DMS153 treated with DMSO at 0.1 percent for 48 hours (cell line): ENCODE results near the gene CDH13.

Experiments used
- DNase-seq: peaks from one replicate; lab custom pipeline; 2025; ENCODE audit not compliant: unreplicated experiment; lab: John Stamatoyannopoulos, UW

CDH13 gene

GRCh38 chr16:83839561-83839960 lies 1212.8 kb downstream of the CDH13 start:
- no peak for DNase-seq

DNA sequence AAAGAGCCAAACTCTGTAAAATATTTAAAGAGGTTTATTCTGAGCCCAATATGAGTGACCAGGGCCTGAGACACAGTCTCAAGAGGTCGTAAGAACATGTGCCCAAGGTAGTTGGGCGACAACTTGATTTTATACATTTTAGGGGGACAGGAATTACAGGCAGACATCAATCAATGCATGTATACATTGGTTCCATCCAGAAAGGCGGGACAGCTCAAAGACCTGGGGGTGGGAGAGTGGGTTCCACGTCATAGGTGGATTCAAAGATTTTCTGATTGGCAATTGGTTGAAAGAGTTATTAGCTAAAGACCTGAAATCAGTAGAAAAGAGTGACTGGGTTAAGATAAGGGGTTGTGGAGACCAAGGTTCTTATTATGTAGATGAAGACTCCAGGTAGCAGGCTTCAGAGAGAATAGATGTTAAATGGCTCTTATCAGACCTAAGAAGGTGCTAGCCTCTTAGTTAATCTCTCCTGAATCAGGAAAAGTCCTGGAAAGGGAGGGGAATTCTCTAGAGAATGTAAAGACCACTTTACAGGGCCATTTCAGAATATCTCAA lies 1213.4 kb downstream of the CDH13 start:
- DNase-seq, result no peak

DNA sequence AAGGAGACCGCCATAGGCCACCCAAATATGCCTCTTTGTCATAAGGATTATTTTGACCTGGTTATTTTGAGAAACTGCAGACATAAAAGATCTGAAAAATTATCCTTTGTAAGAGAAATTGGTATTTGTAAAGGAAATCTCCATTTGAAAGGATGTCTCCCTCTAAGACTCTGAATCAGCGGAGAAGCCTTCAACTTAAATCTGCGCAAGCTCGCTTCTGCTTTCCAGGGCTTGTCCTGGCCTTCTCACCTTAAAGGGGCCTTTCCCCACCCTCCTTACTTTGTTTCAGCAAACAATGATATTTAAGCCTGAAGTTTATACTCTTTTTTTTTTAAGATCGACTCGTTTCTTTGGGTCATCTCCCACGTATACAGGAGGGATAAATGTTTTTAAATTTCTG lies 1215.5 kb downstream of the CDH13 start:
- DNase-seq, result no peak

DNA sequence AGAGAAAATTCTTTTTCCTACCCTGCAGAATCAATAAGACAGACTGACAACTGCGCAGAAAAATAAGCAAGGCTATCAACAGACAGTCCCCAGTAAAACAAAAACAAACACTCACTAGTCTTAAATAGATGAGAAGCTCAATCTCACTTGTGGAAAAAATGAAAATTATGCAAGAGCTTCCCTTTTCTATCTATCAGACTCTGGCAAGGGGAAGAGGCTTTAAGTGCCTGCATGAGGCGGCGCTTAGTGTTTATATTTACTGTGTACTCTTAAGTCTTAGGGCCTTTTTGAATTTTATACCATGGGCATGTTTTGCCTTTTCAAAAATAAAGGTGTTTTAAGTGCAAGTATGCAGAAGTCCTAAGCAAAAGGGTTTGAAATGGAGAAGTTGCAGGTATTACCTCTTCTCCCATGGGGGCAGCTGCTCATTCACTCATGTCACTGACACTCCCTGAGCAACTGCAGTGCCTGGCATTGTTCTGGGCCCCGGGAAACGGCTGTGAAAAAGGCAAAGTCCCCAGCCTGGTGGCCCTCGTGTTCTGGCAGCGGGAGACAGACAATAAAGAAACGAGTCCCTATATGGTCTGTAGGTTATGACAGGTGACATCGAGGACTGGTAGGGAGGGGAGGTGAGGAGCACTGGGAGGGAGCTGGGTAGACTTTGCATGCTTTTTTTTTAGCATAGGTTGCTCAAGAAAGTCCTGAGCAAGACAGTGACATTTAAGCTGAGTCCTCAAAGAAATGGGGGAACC lies 1216.2 kb downstream of the CDH13 start:
- peak; percentile 23 for DNase-seq

DNA sequence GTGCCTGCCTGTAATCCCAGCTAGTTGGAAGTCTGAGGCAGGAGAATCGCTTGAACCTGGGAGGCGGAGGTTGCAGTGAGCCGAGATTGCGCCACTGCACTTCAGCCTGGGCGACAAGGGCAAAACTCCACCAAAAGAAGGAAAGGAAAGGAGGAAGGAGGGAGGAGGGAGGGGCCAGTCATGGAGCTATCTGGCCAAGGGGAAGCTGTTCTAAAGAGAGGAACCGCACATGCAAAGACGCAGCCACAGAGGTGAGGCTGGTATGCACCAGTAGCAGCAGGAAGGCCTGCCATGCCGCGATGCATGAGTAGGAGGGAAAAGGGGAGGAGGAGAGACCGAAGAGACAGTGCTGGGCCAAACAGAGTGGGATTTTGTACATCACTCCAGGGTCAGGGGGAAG lies 1216.9 kb downstream of the CDH13 start:
- DNase-seq, result no peak

GRCh38 chr16:83845263-83845662 lies 1218.5 kb downstream of the CDH13 start:
- no peak for DNase-seq

DNA sequence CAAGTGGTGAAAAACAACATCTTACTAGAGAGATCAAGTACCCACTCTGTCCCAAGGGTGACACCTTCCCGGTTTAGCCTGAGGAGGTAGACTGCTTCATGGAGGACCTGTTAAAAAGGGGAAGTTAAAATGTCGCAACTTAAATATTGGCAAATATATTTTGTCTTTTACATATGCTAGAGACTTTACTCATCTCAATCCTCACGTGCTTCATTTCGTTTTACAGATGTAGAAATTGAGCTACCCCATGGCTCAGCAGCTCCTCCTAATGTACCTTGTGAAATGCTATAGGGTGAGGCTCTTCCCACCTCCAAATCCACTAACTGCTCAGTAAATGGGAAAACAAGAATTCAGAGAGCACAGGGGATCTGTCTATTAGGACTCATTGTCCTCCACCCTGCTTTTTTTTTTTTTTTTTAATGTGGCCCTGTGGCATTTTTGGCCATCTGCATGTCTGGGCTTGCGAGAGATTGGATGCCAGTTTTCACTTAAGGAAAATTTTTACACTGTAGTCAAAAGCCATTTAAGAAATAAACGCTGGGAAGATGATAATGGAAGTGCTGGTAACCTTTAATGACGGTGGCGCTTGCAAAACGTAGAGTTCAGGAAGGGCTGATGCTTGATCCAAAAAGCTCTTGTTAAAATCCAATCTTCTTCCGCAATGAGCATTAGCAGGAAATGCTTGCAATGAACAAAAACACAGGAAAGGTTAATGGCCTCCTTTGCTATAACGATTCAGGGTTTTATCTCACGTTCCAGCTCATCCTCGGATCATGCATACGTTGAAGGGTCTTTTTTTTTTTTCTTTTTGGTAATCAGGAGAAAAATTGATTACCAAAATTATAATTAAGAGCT lies 1220.8 kb downstream of the CDH13 start:
- no peak for DNase-seq

DNA sequence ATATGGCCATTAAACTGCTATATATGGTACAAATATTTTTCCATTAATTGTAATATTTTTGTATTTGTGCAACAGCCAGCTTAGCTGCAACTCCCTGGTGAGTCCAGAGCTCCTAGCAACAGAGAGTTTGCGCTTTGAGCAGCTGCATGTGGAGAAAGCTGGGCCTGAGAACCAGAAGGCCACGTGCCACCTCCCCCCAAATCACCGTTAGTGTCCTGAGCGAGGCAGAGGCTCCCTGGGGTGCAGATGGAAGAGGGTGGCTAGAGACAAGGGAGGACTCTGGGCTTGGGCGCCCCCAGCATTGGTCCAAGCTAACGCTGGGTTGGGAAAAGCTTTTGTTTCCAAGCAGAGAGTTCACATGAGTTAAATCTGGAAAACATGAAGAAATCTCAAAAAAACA lies 1222.7 kb downstream of the CDH13 start:
- no peak for DNase-seq
